Endometrium (tissue), 2 donors: Measurements from ENCODE around the gene TAX1BP3.

Source experiments
- FAIRE-seq: peaks from 2 replicates; lab custom pipeline; 2012; peaks lifted over from hg19 to GRCh38; lab: Jason Lieb, UNC
- donor health status: control.
- donor health status: control.

Gene TAX1BP3

GRCh38 chr17:3688027-3688553 lies 19.7 kb upstream of the TAX1BP3 start:
- no peak for FAIRE-seq

DNA sequence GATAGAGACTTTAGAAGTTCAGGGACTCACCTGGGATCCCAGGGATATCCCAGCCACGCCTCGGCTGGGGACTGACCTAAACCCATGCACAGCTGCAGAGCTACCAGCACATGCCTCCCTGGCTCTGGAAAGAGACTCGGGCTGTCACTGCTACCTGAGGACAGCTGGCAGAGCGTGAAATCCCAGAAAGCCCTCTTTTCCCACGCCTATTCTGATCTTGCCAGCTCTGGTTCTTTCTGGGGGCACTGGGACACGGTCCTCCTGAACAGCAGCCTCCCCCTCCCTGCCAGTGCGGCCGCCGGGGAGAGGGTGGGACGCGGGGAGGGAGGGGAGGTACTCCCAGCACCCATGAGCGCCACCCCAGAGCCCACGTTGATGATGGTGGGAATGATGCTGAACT lies 16.8 kb upstream of the TAX1BP3 start:
- FAIRE-seq, result no peak

- FAIRE-seq, result no peak
Measured at GRCh38 chr17:3683054-3683511, 14.7 kb upstream of the TAX1BP3 start.

- no peak for FAIRE-seq
Measured at GRCh38 chr17:3682033-3682432, 13.7 kb upstream of the TAX1BP3 start.

DNA sequence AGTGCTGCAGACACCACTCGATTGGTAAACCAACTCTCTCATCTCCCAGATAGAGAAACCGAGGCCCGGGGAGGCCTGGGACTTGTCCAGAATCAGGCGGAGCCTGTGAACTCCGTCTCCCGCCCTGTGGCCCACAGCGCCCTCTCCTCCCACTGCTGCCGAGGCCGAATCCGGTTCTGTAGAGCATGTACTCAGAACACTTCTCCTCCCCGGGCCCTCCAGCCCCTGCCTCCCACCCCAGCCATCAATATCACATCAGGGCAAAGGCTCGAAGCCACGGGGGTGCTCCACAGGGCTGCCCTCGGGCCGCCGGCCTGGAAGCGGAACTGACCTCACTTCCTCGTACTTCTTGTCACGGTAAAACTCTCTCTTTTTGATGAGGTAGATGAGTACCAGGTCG lies 13.2 kb upstream of the TAX1BP3 start:
- FAIRE-seq, result no peak

DNA sequence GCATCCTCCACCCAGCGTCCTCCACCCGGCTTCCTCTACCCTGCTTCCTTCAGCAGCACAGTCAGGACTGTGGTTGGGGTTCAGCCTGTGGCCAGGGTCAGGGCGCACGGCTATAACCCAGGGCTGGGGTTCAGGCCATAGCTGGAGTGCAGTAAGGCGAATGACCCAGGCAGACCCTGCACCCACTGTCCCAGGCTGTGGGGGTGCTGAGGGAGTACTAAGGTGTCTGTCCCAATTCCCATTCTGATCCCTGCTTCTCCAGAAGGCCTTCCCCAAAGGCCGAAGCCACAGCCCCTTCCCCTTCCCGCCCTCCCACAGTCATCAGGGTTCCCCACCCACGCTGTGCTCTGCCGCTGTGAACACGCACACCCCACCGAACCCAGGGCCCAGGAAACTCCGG lies 12.7 kb upstream of the TAX1BP3 start:
- FAIRE-seq, result no peak

- no peak for FAIRE-seq
Measured at GRCh38 chr17:3679531-3680126, 11.3 kb upstream of the TAX1BP3 start.

DNA sequence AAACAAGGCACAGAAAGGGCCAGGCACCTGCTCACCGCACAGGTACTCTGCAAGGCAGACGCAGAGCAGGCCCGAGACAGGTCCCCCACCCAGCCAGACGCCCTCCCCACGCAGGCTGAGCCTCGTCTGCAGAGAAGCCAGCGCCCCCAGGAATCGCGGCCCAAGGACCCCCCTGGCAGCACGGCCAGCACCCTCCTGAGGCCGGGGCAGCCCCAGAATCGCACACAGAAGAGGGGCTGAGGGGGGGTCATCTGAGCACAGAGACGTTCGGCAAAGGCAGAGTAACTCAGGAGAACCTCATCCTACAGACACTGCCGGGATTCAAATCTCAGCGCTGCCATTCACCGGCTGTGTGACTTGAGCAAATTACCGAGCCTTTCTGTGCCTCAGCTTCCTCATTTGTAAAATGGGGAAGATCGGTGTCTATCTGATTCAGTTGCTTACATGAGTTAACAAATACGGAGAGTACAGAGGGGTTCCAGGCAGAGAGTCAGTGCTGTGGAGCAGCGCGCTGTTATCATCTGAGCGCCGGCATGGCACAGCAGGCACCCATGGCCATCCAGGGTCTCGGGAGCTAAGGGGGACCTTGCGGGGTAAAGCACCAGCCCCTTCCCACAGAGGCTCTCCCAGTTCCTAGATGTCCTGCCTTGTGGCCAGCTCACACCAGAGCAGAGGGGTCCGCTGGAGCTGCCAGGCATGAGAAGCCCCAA lies 10.6 kb upstream of the TAX1BP3 start:
- no peak for FAIRE-seq

GRCh38 chr17:3678095-3678820 lies 9.9 kb upstream of the TAX1BP3 start:
- FAIRE-seq, result no peak

GRCh38 chr17:3675886-3676285 lies 7.5 kb upstream of the TAX1BP3 start:
- no peak for FAIRE-seq

GRCh38 chr17:3672571-3672970 lies 4.2 kb upstream of the TAX1BP3 start:
- FAIRE-seq, result no peak

- FAIRE-seq, result no peak
Measured at GRCh38 chr17:3669548-3669947, 1.2 kb upstream of the TAX1BP3 start.

GRCh38 chr17:3669085-3669347 lies 638 bp upstream of the TAX1BP3 start:
- FAIRE-seq, result no peak

DNA sequence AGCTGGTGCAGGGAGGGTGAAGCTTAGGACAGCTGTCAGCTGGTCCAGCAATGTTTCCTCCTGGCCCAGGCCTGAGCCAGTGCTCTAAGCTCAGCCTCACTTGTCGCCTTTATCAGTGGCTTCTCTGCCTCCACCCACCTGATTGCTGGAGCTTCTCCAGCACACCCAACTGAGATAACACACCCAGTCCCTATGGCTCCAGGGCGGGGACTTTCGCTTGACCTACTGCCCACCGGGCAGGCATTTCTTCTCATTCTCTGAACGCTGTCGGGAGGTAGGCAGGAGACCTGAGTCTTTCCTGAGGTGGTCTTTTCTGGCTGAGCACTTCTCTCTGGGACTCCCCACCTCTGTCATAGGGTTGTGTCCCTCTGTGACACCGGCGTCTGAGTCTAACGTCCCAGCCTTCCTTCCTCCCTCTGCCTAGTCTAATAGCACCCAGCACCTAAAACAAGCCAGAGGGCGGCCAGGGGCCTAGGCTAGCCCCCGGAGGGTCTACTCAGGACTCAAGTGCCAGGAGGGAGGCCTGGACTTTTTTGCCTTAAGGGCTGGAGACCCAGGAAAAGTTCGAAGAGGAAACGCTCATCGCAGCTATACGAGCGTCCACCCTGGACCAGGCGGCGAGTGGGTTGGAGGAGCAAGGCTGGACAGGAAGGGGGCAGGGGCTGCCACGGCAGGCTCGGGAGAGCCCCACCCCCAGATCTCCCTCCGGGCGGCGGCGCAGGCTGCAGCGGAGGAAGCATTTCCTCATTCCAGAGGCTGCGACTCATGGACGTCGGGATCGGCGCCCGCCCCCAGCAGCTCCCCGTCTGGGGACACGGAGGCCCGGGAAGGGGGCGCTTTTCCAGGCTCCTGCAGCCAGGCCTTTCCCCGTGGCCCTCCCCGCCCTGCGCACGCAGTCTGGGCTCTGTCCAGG lies 756 bp downstream of the TAX1BP3 start:
- FAIRE-seq, result peak; percentile 76

DNA sequence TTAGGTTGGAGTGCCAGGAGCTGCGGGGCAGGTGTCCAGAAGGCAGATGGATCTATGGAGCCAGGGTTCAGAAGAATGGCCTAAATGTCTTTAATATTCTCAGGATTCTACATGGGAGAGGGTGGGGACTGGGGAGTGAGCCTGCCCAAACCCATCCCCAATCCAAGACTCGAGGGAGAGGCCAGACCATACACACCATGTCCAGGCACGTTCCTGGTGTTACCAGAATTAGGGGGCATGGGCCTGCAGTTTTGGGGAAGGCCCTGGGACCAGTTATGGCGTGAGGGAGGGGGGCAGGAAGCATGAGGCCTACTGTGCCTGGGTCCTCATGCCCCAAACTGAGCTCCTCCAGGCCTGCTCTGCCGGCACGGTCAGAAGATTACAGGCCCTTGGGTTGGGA lies 1.9 kb downstream of the TAX1BP3 start:
- FAIRE-seq, result no peak

DNA sequence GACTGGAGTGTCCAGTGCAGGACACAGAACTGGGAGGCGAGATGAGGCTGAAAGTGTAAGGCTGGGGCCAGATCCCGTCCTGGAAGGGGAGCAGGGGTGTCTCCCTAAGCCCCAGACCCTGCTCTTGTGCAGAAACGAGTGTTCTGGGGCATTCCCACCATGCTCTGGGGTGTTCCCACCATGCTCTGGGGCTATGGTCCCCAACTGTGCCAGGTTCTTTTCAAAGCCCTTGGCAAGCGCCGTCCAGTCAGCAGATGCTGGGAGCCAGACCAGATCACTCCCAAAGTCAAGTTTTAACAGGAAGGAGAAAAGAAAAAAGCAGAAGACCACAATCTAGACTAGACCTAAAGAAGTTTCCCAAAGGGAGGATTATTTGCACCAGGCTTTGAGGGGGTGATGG lies 2.5 kb downstream of the TAX1BP3 start:
- FAIRE-seq, result no peak

GRCh38 chr17:3663102-3664011 lies 5.0 kb downstream of the TAX1BP3 start:
- FAIRE-seq, result no peak

DNA sequence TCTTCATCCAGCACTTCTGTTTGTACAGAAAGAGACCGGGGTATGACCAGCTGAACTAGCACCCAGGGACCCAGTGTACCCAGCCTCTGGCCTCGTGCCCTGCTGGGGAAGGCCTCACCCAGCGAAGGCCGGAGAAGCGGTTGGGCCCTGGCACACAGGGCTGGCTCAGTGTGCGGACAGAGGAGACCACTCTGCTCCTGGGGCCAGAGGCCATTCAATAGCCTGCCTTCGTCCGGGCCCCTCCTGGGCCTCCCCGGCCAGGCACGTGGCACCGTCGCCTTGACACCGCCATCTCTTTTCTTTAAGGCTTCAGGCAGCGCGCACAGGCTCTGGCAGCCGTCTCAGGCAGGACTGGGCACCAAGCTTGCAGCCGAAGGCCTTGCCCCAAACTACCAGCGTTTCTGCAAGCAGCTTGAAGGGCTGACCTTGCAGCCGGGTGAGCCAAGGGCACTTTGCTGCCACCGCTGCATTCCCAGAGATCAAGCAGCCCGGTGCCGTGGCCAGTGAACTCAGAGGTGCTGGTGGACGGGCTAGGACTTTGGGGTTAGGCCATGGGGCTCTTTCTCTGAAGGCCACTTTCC lies 8.0 kb downstream of the TAX1BP3 start:
- FAIRE-seq, result no peak

DNA sequence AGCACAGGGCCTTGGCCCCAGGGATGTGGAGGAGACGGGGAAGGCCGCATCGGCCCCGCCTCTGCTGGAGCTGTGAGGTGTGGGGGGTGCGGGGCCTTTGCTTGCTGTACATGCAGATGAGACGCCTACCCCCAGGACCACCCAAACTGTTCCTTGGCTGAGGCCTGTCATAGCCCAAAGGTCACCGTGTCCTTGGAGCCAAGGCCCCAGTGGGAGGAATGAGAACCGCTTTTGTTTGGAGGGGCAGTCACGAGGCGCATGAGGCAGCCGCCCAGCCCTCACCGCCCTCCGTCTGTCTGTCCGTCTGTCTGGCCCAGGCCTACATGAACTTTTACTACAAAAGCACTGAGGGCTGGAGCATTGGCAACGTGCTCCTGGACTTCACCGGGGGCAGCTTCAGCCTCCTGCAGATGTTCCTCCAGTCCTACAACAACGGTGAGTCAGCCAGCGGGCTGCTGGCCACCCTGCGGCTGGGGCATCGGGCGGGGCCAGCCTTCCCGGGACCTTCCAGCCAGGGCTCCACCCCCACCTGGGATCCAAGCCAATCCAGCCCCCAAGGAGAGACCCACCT lies 8.8 kb downstream of the TAX1BP3 start:
- peak; percentile 88 for FAIRE-seq

GRCh38 chr17:3658784-3659449 lies 9.5 kb downstream of the TAX1BP3 start:
- no peak for FAIRE-seq
